Neural cell (in vitro differentiated cells): ENCODE data around the gene GMPPA. TPM values are rescaled to one million over a fixed set of nuclear protein-coding genes. Genes with fewer than 3 reads are reported as not detected.

Experiments
- H2AFZ ChIP-seq: fragments of 200-600, 300-800 bp; sonication (generic), shearing (Covaris generic); 2 replicates; pipeline ENCODE4 v1.6.0; 2014; ENCODE audit warnings: low read depth, mild to moderate bottlenecking, antibody characterized with exemption, low read length, moderate library complexity
- H3F3A ChIP-seq: fragments of 200-600 bp; shearing (Covaris generic); 2 replicates; pipeline ENCODE4 v1.6.1; 2016; ENCODE audit warnings: mild to moderate bottlenecking, moderate library complexity, mixed read lengths, antibody characterized with exemption, low read length; ENCODE audit not compliant: insufficient read depth, poor library complexity, severe bottlenecking
- H3K27ac ChIP-seq: fragments of 200-600, 300-800 bp; sonication (generic), shearing (Covaris generic); 2 replicates; pipeline ENCODE4 v1.5.1; 2014; ENCODE audit warnings: mild to moderate bottlenecking, low read length, moderate library complexity
- H3K27me3 ChIP-seq: fragments of 300-800, 200-600 bp; sonication (generic), shearing (Covaris generic); 2 replicates; pipeline ENCODE4 v1.6.0; 2014; ENCODE audit warnings: mild to moderate bottlenecking, low read depth, low read length, moderate library complexity; ENCODE audit not compliant: insufficient read depth
- H3K36me3 ChIP-seq: fragments of 300-800, 200-600 bp; sonication (generic), shearing (Covaris generic); 2 replicates; pipeline ENCODE4 v1.5.1; 2014; ENCODE audit warnings: mild to moderate bottlenecking, antibody characterized with exemption, low read length, moderate library complexity; ENCODE audit not compliant: insufficient read depth
- H3K4me2 ChIP-seq: fragments of 300-800, 200-600 bp; sonication (generic), shearing (Covaris generic); 2 replicates; pipeline ENCODE4 v1.6.0; 2014; ENCODE audit warnings: mild to moderate bottlenecking, low read length
- H3K4me3 ChIP-seq: fragments of 300-800, 200-600 bp; sonication (generic), shearing (Covaris generic); 2 replicates; pipeline ENCODE4 v1.5.1; 2014; ENCODE audit warnings: mild to moderate bottlenecking, low read length, moderate library complexity
- H3K79me2 ChIP-seq: fragments of 200-600 bp; shearing (Covaris generic); replicated peaks from 2 replicates; pipeline ENCODE4 v1.6.0; 2014; ENCODE audit warnings: mild to moderate bottlenecking, low read length, moderate library complexity; ENCODE audit not compliant: insufficient read depth
- H3K9ac ChIP-seq: fragments of 300-800, 200-600 bp; sonication (generic), shearing (Covaris generic); 2 replicates; pipeline ENCODE4 v1.6.1; 2016; ENCODE audit warnings: mild to moderate bottlenecking, low read length, mixed read lengths
- H3K9me2 ChIP-seq: fragments of 200-600 bp; shearing (Covaris generic); 2 replicates; pipeline ENCODE4 v1.6.1; 2016; ENCODE audit warnings: mild to moderate bottlenecking, low read length, mixed read lengths; ENCODE audit not compliant: insufficient read depth
- H3K9me3 ChIP-seq: fragments of 200-600, 300-800 bp; sonication (generic), shearing (Covaris generic); 2 replicates; pipeline ENCODE4 v1.6.1; 2016; ENCODE audit warnings: mild to moderate bottlenecking, mixed run types, low read length, moderate library complexity, mixed read lengths
- H4K20me1 ChIP-seq: fragments of 200-600 bp; shearing (Covaris generic); 2 replicates; pipeline ENCODE4 v1.6.1; 2016; ENCODE audit warnings: mild to moderate bottlenecking, mixed run types; ENCODE audit not compliant: insufficient read depth
- EP300 ChIP-seq: fragments of 450-650 bp; conservative IDR thresholded peaks from 2 replicates; pipeline ENCODE4 v1.6.1; 2014; ENCODE audit warnings: antibody characterized with exemption, mild to moderate bottlenecking, moderate library complexity; ENCODE audit not compliant: poor library complexity, severe bottlenecking
- EZH2 ChIP-seq: fragments of 200-600, 300-800 bp; shearing (Covaris generic), sonication (generic); IDR thresholded peaks from 2 replicates; pipeline ENCODE4 v1.6.1; 2014; ENCODE audit warnings: antibody characterized with exemption, low read length, borderline replicate concordance, mild to moderate bottlenecking; ENCODE audit not compliant: insufficient read depth, poor library complexity, severe bottlenecking
- MXI1 ChIP-seq: fragments of 450-650 bp; conservative IDR thresholded peaks from 2 replicates; pipeline ENCODE4 v1.6.1; 2014; ENCODE audit warnings: antibody characterized with exemption, mild to moderate bottlenecking; ENCODE audit not compliant: poor library complexity, severe bottlenecking
- POLR2AphosphoS5 ChIP-seq: IDR thresholded peaks from 2 replicates; pipeline ENCODE4 v1.6.1; 2012
- RAD21 ChIP-seq: fragments of 450-650 bp; conservative IDR thresholded peaks from 2 replicates; pipeline ENCODE4 v1.6.1; 2014; ENCODE audit warnings: antibody characterized with exemption, mild to moderate bottlenecking, moderate library complexity
- SMC3 ChIP-seq: fragments of 450-650 bp; conservative IDR thresholded peaks from 2 replicates; pipeline ENCODE4 v1.6.1; 2014; ENCODE audit warnings: antibody characterized with exemption, mild to moderate bottlenecking, moderate library complexity; ENCODE audit not compliant: poor library complexity
- TAF1 ChIP-seq: IDR thresholded peaks from 2 replicates; pipeline ENCODE4 v1.6.1; 2012; ENCODE audit warnings: low read depth
- polyA plus RNA-seq: library from polyadenylated mRNA; depleted of rRNA; stranded (reverse); fragments of >200 nt; gene quantifications from 2 replicates; pipeline ENCODE4 v1.2.3, GENCODE V29; 2014
- TF ChIP-seq, protein P1 (sequence below): fragments of 450-650 bp; IDR thresholded peaks from 2 replicates; pipeline ENCODE4 v1.5.1; 2014; ENCODE audit warnings: antibody characterized with exemption, mild to moderate bottlenecking, moderate library complexity; ENCODE audit not compliant: poor library complexity, severe bottlenecking
- TF ChIP-seq, protein P2 (sequence below): IDR thresholded peaks from 2 replicates; pipeline ENCODE4 v1.6.1; 2012; ENCODE audit warnings: borderline replicate concordance

The GMPPA gene
- polyA plus RNA-seq, 1 donor from 2014 or later, result 20.4 TPM

DNA sequence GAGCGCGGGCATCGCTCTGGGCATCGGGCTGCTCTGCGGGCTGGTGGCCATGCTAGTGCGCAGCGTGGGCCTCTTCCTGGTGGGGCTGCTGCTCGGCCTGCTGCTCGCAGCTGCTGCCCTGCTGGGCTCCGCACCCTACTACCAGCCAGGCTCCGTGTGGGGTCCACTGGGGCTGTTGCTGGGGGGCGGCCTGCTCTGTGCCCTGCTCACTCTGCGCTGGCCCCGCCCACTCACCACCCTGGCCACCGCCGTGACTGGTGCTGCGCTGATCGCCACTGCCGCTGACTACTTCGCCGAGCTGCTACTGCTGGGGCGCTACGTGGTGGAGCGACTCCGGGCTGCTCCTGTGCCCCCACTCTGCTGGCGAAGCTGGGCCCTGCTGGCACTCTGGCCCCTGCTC is 48.9 kb downstream of the GMPPA start:
- no peak overlapping the region for H3K4me2 ChIP-seq
- H3F3A ChIP-seq, result no peaks in the 10 kb centered on the region
- peaks cover 2% of the 10 kb centered on the region for H4K20me1 ChIP-seq
- H2AFZ ChIP-seq, result no peak overlapping the region
- H3K9me3 ChIP-seq, result no peaks in the 10 kb centered on the region
- TF ChIP-seq EP300, result no peak
- TF ChIP-seq, protein P1, sequence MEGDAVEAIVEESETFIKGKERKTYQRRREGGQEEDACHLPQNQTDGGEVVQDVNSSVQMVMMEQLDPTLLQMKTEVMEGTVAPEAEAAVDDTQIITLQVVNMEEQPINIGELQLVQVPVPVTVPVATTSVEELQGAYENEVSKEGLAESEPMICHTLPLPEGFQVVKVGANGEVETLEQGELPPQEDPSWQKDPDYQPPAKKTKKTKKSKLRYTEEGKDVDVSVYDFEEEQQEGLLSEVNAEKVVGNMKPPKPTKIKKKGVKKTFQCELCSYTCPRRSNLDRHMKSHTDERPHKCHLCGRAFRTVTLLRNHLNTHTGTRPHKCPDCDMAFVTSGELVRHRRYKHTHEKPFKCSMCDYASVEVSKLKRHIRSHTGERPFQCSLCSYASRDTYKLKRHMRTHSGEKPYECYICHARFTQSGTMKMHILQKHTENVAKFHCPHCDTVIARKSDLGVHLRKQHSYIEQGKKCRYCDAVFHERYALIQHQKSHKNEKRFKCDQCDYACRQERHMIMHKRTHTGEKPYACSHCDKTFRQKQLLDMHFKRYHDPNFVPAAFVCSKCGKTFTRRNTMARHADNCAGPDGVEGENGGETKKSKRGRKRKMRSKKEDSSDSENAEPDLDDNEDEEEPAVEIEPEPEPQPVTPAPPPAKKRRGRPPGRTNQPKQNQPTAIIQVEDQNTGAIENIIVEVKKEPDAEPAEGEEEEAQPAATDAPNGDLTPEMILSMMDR, result no peak
- TF ChIP-seq, protein P2, sequence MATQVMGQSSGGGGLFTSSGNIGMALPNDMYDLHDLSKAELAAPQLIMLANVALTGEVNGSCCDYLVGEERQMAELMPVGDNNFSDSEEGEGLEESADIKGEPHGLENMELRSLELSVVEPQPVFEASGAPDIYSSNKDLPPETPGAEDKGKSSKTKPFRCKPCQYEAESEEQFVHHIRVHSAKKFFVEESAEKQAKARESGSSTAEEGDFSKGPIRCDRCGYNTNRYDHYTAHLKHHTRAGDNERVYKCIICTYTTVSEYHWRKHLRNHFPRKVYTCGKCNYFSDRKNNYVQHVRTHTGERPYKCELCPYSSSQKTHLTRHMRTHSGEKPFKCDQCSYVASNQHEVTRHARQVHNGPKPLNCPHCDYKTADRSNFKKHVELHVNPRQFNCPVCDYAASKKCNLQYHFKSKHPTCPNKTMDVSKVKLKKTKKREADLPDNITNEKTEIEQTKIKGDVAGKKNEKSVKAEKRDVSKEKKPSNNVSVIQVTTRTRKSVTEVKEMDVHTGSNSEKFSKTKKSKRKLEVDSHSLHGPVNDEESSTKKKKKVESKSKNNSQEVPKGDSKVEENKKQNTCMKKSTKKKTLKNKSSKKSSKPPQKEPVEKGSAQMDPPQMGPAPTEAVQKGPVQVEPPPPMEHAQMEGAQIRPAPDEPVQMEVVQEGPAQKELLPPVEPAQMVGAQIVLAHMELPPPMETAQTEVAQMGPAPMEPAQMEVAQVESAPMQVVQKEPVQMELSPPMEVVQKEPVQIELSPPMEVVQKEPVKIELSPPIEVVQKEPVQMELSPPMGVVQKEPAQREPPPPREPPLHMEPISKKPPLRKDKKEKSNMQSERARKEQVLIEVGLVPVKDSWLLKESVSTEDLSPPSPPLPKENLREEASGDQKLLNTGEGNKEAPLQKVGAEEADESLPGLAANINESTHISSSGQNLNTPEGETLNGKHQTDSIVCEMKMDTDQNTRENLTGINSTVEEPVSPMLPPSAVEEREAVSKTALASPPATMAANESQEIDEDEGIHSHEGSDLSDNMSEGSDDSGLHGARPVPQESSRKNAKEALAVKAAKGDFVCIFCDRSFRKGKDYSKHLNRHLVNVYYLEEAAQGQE, result no peak
- TF ChIP-seq POLR2AphosphoS5, result no peak
- TF ChIP-seq TAF1, result no peak
- TF ChIP-seq RAD21, result no peak
- TF ChIP-seq SMC3, result no peak
- TF ChIP-seq MXI1, result no peak
- TF ChIP-seq EZH2, result no peak
- H3K79me2 ChIP-seq, result peaks cover 17% of the 10 kb centered on the region
- no peaks in the 10 kb centered on the region for H3K36me3 ChIP-seq
- H3K27ac ChIP-seq, result no peak overlapping the region
- no peak overlapping the region for H3K9ac ChIP-seq
- no peak overlapping the region for H3K4me3 ChIP-seq
- H3K9me2 ChIP-seq, result no peaks in the 10 kb centered on the region
- no peaks in the 10 kb centered on the region for H3K27me3 ChIP-seq

DNA sequence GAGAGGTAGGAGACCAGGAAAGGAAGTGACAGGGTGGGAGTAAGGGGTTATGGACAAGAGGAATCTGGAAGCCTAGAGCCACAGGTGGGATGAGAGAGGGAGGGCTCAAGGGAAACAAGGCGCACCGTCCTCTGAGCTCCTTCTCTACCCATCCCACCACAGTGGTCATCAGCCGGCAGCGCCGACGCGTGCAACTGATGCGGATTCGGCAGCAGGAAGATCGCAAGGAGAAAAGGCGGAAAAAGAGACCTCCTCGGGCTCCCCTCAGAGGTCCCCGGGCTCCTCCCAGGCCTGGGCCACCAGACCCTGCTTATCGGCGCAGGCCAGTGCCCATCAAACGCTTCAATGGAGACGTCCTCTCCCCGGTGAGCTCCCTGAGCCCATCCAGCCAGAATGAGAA is 50.3 kb downstream of the GMPPA start:
- no peaks in the 10 kb centered on the region for H3F3A ChIP-seq
- no peak for TF ChIP-seq EZH2
- TF ChIP-seq RAD21, result no peak
- TF ChIP-seq TAF1, result no peak
- no peak overlapping the region for H3K9ac ChIP-seq
- H4K20me1 ChIP-seq, result peaks cover 2% of the 10 kb centered on the region
- peaks cover 17% of the 10 kb centered on the region for H3K79me2 ChIP-seq
- H3K4me3 ChIP-seq, result no peak overlapping the region
- H3K36me3 ChIP-seq, result no peaks in the 10 kb centered on the region
- H3K9me3 ChIP-seq, result no peaks in the 10 kb centered on the region
- no peak overlapping the region for H2AFZ ChIP-seq
- no peak overlapping the region for H3K27ac ChIP-seq
- H3K4me2 ChIP-seq, result no peak overlapping the region
- peaks cover 3% of the 10 kb centered on the region for H3K27me3 ChIP-seq
- no peaks in the 10 kb centered on the region for H3K9me2 ChIP-seq

DNA sequence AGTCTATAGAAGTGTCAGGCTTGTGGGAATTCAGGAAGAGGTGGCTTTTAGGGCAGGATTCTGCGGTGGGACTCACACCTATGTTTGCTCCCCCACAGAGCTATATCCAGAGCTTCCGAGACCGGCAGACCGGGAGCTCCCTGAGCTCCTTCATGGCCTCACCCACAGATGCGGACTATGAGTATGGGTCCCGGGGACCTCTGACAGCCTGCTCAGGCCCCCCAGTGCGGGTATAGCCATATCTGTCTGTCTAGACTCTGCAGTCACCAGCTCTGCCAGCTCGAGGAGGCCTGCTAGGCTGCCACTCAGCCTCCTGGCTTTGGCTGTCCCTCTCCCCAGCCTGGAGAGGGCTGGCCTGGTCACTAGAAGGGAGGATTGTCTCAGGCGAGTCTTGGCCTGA is 50.9 kb downstream of the GMPPA start:
- Histone ChIP-seq H4K20me1 (peaks cover 2% of the 10 kb centered on the region), H3K9ac (no peak overlapping the region), H2AFZ (no peak overlapping the region), H3K27ac (no peak overlapping the region), H3K4me3 (no peak overlapping the region), H3K36me3 (no peaks in the 10 kb centered on the region), H3K4me2 (no peak overlapping the region), H3K27me3 (peaks cover 3% of the 10 kb centered on the region), H3K9me2 (no peaks in the 10 kb centered on the region), H3K9me3 (no peaks in the 10 kb centered on the region), H3F3A (no peaks in the 10 kb centered on the region), H3K79me2 (peaks cover 10% of the 10 kb centered on the region)
- TF ChIP-seq RAD21 (no peak), EZH2 (no peak), MXI1 (no peak), POLR2AphosphoS5 (no peak), TAF1 (no peak), EP300 (no peak)
- TF ChIP-seq, protein P2, result no peak
- TF ChIP-seq, protein P1, result no peak
